ENCODE results near the gene TECPR2.

TECPR2 gene

GRCh38 chr14:102320671-102321455 lies 41.9 kb upstream of the TECPR2 start:
- Histone ChIP-seq H3F3A (ENCODE audit: control insufficient read depth, insufficient read depth) (no peaks in the 10 kb centered on the region), H3K4me2 (ENCODE audit: low read length) (peak overlapping the region; percentile 98), H3K9me2 (replicated peaks; ENCODE audit: control insufficient read depth, low read length) (no peaks in the 10 kb centered on the region), H3K4me1 (ENCODE audit: control insufficient read depth, low read length) (peaks cover 33% of the 10 kb centered on the region), H3K27ac (ENCODE audit: low read depth, low read length) (no peak overlapping the region), H3K27me3 (ENCODE audit: control insufficient read depth, low read length) (no peaks in the 10 kb centered on the region), H3K4me3 (ENCODE audit: low read length) (peak overlapping the region; percentile 94), H3K79me2 (ENCODE audit: control insufficient read depth, low read length) (peaks cover 22% of the 10 kb centered on the region), H3K36me3 (ENCODE audit: control insufficient read depth, low read length) (peaks cover 16% of the 10 kb centered on the region), H3K9me3 (ENCODE audit: control insufficient read depth, insufficient read depth, low read length) (no peaks in the 10 kb centered on the region), H4K20me1 (ENCODE audit: control insufficient read depth, insufficient read depth, low read depth, low read length) (no peaks in the 10 kb centered on the region)
- TF ChIP-seq CTCF (IDR thresholded peaks at IDR 0.05; ENCODE audit: low read depth, low read length, poor library complexity, severe bottlenecking), result no peak
- no peak for TF ChIP-seq EZH2phosphoT487 (IDR thresholded peaks at IDR 0.05; ENCODE audit: borderline replicate concordance, low read length)

GRCh38 chr14:102321456-102322422 lies 41.0 kb upstream of the TECPR2 start:
- H3K4me3 ChIP-seq (ENCODE audit: low read length), result no peak overlapping the region
- H3K9me3 ChIP-seq (ENCODE audit: control insufficient read depth, insufficient read depth, low read length), result no peaks in the 10 kb centered on the region
- no peaks in the 10 kb centered on the region for H3K27me3 ChIP-seq (ENCODE audit: control insufficient read depth, low read length)
- peaks cover 20% of the 10 kb centered on the region for H3K36me3 ChIP-seq (ENCODE audit: control insufficient read depth, low read length)
- H3K27ac ChIP-seq (ENCODE audit: low read depth, low read length), result no peak overlapping the region
- no peaks in the 10 kb centered on the region for H3F3A ChIP-seq (ENCODE audit: control insufficient read depth, insufficient read depth)
- no peaks in the 10 kb centered on the region for H3K9me2 ChIP-seq (replicated peaks; ENCODE audit: control insufficient read depth, low read length)
- TF ChIP-seq CTCF (IDR thresholded peaks at IDR 0.05; ENCODE audit: low read depth, low read length, poor library complexity, severe bottlenecking), result no peak
- no peak for TF ChIP-seq EZH2phosphoT487 (IDR thresholded peaks at IDR 0.05; ENCODE audit: borderline replicate concordance, low read length)
- H3K79me2 ChIP-seq (ENCODE audit: control insufficient read depth, low read length), result peaks cover 22% of the 10 kb centered on the region
- no peaks in the 10 kb centered on the region for H4K20me1 ChIP-seq (ENCODE audit: control insufficient read depth, insufficient read depth, low read depth, low read length)
- 0 out of 2 replicates have a peak overlapping the region, but pooled peaks have one; percentile 98 for H3K4me2 ChIP-seq (ENCODE audit: low read length)
- H3K4me1 ChIP-seq (ENCODE audit: control insufficient read depth, low read length), result peaks cover 28% of the 10 kb centered on the region

GRCh38 chr14:102323102-102323501 lies 39.6 kb upstream of the TECPR2 start:
- H3K79me2 ChIP-seq (ENCODE audit: control insufficient read depth, low read length), result peaks cover 22% of the 10 kb centered on the region
- H3K9me2 ChIP-seq (replicated peaks; ENCODE audit: control insufficient read depth, low read length), result no peaks in the 10 kb centered on the region
- TF ChIP-seq CTCF (IDR thresholded peaks at IDR 0.05; ENCODE audit: low read depth, low read length, poor library complexity, severe bottlenecking) (peak; percentile 49), EZH2phosphoT487 (IDR thresholded peaks at IDR 0.05; ENCODE audit: borderline replicate concordance, low read length) (no peak)
- H3K4me1 ChIP-seq (ENCODE audit: control insufficient read depth, low read length), result peaks cover 20% of the 10 kb centered on the region
- H3F3A ChIP-seq (ENCODE audit: control insufficient read depth, insufficient read depth), result no peaks in the 10 kb centered on the region
- H3K4me3 ChIP-seq (ENCODE audit: low read length), result no peak overlapping the region
- H4K20me1 ChIP-seq (ENCODE audit: control insufficient read depth, insufficient read depth, low read depth, low read length), result no peaks in the 10 kb centered on the region
- H3K27ac ChIP-seq (ENCODE audit: low read depth, low read length), result no peak overlapping the region
- H3K4me2 ChIP-seq (ENCODE audit: low read length), result no peak overlapping the region
- peaks cover 20% of the 10 kb centered on the region for H3K36me3 ChIP-seq (ENCODE audit: control insufficient read depth, low read length)
- no peaks in the 10 kb centered on the region for H3K9me3 ChIP-seq (ENCODE audit: control insufficient read depth, insufficient read depth, low read length)
- no peaks in the 10 kb centered on the region for H3K27me3 ChIP-seq (ENCODE audit: control insufficient read depth, low read length)

Measured in DOHH2 (cell line).